NCI-H2107 treated with DMSO at 0.1 percent for 48 hours (cell line): ENCODE results near the gene MRPL20.
"Not testable (repeated sequence)": the region's sequence is repeated elsewhere in the genome, so short reads cannot be mapped to it uniquely, and the experiment has no call there.

Experiments
- DNase-seq: peaks from one replicate; lab custom pipeline; 2025; ENCODE audit not compliant: unreplicated experiment; lab: John Stamatoyannopoulos, UW

MRPL20 gene

GRCh38 chr1:1427106-1427819 lies 20.2 kb upstream of the MRPL20 start:
- DNase-seq: no peak

DNA sequence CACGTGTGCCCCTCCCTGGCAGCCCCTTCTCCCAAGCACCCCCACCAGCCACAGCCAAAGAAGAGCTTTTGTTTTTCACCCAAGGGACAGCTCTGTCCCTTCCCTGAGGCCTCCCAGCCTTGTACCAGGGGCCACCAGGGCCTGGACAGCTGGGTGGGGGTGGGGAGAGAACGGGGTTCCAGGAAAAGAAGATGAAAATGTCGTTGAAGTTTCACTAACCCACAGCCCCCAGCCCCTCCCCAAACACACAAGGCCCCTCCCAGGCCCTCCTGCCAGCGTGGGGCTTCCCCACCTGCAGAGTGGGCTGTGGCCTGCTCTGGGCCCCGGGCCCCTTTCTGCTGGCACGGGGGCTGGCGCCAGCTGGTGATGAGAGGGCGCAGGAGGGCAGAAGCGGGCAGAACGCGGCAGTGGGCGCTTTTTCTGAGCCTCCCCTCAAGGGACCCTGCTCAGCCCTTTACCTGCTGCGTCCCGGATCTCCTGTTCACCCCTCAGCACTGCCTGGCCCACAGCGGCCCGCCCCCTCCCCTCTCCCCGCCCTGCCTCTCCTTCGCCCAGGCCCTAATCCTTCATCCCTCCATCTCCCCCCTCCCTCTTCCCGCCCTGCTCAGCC lies 19.5 kb upstream of the MRPL20 start:
- no peak for DNase-seq

- no peak for DNase-seq
Observed at GRCh38 chr1:1425753-1426495, 18.8 kb upstream of the MRPL20 start.

DNA sequence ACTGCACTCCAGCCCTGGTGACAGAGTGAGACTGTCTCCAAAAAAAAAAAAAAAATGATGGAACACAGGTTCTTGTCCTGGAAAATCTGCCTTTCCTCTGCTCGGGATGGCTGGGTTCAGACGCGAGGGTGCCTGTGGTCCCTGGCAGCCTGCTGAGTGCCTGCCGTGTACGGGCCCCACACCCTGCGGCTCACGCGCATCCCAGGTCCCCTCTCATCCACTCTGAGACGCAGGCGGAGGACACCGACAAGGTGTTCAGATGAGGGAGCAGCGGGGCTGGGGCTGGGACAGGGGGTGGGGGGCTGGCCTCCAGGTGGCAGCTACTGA lies 18.3 kb upstream of the MRPL20 start:
- no peak for DNase-seq

DNA sequence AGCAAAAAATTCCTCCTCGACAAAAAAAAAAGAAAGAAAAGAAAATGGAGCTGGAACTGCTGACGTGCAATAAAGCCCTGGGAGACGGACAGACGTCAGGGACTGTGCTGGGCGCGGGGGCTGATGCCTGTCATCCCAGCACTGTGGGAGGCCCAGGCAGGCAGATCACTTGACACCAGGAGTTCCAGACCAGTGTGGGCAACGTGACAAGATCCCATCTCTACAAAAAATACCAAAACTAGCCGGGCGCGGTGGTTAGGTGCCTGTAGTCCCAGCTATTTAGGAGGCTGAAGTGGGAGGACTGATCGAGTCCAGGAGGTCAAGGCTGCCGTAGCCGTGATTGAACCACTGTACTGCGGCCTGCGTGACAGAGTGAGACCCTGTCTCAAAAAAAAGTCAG lies 17.6 kb upstream of the MRPL20 start:
- no peak for DNase-seq

- no peak for DNase-seq
Observed at GRCh38 chr1:1423245-1423597, 16.1 kb upstream of the MRPL20 start.

- DNase-seq: no peak
Observed at GRCh38 chr1:1422465-1423244, 15.6 kb upstream of the MRPL20 start.

GRCh38 chr1:1421907-1422464 lies 14.9 kb upstream of the MRPL20 start:
- no peak for DNase-seq

DNA sequence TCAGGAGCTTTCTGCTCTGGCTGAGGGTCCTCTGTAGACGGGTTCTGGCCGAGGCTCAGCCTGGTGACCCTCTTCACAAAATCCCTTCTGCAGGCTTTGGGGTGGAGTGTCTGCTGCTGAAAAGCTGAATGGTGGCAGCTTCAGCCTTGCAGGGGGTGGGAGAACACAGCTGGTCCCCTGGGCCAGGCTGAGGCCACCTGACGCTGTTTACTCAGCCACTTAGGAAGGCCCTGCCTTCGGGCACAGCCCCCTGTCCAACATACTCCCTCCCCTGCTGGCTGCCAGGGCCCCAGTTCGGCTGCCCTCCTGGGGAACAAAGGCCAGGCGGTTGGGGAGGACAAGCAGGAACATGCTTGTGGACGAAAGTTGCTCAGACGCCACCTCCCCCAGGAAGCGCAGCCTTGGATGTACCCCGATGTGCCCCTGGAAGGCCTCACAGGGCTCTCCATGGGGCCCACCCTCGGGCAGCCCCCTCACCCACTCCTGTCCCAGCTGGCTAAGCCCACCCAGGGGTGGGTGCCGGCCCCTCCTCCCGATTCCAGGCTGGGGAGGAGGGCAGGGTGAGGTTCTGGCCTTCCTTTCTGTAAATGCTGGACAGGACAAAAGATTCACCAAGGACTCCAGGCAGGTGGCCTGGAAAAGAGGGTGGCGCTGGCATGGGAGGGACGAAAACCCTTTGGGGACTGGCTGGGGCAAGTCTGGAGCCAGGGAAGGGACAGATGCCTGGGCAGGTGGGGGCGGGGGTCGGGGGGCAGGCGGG lies 14.2 kb upstream of the MRPL20 start, which contains the start of gene ANKRD65:
Gene ANKRD65, minus strand, starts transcription at position 130 of the 760 bp plus-strand sequence. CDS start 271 bp downstream, outside the sequence.
- no peak for DNase-seq

GRCh38 chr1:1420654-1421141 lies 13.6 kb upstream of the MRPL20 start:
- no peak for DNase-seq

DNA sequence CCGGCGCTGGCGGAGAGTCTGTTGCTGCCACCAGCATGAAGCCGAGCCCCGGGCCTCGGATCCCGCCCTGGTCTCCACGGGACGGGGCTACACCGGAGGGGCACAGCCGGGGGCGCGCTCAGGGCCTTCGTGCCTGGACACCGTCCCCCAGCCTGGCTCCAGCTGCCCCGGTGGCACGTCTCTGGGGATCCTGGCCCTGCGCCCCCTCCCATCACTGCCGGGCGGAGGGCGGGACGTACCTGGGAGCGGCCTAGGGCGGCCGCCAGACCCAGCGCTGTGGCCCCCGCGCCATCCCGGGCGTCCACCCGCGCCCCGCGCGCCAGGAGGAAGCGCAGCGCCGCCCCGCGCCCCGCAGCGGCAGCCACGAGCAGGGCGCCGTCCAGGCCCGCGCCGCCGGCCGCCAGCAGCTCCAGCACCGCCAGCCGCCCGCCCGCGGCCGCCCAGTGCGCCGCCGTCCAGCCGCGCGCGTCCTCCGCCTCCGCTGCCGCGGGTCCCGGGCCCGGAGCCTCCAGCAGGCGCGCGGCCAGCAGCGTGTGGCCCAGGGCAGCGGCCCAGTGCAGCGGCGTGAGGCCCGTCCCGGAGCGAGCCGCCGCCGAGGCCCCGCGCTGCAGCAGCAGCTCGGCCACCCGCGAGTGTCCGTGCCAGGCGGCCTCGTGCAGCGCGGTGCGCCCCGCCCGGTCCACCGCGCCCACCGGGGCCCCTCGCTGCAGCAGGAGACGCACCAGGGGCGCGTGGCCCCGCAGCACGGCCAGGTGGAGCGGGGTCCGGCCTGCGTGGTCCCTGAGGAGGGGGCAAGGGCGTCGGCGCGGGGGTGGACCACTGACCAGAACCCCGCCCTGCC lies 12.9 kb upstream of the MRPL20 start:
- no peak for DNase-seq

DNA sequence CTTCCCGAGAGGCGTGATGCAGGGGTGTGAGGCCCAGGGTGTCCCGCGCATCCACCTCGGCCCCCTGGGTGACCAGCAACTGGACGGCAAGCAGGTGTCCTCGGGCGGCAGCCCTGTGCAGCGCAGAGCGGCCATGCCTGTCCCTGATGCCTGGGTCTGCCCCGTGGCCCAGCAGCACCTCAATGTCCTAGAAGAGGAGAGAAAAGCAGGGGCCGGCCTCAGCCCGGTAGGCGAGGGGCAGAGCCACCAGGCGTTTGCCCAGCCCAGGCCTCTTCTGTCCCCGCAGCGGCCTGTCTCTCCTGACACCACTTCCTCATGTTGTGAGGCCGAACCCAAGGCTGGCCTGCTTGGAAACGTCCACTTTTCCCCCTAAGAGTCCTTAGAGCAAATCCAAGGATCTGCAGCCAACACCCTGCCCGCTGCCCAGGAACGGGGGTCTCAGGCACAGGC lies 12.3 kb upstream of the MRPL20 start:
- DNase-seq: no peak

DNA sequence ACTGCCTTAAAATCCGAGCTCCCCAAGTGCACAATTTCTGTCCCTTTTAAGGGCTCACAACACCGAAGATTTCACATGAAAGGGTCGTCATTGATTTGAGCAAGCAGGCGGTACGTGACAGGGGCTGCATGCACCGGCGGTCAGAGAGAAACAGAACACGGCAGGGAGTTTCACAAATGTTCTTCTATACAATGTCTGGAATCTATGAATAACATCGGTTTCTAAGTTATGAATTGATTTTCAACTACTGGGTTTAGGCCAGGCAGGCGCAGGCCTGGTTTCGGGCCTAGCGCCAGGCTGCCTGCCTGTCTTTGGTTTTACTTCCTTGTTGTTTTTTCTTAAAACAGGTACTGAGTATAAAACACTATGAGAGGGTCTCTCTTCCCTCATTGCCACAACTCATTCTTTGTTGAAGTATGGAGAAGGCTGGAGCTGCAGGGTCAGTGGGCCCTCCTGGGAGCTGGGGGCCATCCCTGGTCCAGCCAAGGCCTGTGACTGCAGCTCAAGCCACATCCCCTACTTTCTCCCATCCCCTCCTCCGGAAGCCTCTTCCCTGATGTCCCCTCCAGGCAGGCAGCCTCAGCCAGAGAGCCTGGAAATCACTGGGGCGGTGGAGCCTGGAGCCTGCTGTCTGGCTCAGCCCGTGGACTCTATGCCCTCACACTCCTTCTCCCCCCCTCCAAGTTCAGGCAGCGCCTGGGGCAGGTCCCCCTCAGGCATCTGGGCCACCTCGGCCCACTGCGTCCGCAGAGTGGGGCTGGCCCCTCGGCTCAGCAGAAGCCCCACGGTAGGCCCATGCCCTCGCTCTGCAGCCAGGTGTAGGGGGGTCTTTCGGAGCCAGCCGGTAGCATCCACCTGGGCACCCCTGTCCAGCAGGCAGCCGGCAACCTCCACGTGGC lies 11.6 kb upstream of the MRPL20 start:
- DNase-seq: no peak

DNA sequence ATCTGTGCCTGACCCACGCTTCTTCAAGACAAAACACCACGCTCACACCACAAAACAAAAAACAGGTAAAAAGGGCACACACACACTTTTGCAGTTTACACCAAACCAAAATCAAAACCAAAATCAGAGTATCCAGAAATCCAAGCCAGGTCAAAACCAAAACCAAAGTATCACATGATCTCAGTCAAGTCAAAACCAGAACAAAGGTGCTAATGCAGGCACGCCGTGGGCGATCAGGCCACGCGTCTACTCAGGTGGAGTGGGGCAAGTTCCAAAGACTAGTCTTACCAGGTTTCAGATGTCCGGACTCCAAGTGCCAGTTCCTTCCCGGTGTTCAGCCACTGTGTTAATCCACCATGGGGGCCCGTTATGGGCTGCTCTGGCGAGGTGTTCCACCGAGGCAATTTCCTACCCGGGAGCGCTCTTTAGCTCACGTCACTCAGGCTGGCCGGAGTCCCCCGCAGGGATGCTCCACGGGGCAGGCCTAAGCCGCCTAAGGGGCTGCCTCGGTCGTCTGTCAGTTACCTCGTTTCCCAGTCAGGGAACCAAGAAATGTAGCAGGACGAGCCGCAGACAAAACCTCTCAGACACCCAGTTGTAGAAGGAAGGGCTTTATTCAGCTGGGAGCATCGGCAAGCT lies 10.9 kb upstream of the MRPL20 start:
- DNase-seq: not testable (repeated sequence)

- DNase-seq: not testable (repeated sequence)
Observed at GRCh38 chr1:1417396-1417795, 10.3 kb upstream of the MRPL20 start.

GRCh38 chr1:1415751-1416150 lies 8.7 kb upstream of the MRPL20 start:
- no peak for DNase-seq

DNA sequence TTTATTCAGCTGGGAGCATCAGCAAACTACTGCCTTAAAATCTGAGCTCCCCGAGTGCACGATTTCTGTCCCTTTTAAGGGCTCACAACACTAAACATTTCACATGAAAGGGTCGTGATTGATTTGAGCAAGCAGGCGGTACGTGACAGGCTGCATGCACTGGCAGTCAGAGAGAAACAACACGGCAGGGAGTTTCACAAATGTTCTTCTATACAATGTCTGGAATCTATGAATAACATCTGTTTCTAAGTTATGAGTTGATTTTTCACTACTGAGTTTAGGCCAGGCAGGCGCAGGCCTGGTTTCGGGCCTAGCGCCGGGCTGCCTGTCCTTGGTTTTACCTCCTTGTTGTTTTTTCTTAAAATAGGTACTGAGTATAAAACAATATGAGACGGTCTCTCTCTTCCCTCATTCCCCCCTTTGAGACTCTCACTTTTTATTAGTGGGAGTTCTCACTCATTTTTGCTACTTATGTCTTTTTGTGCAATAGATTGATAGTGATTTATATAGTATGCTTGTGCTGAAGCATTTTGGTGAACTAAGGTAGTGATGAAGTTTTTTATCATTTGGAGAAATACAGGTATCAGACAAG lies 5.3 kb upstream of the MRPL20 start:
- DNase-seq: not testable (repeated sequence)
